ENCODE data around the gene CADM2.

- TF ChIP-seq CTCF (IDR thresholded peaks at IDR 0.05; ENCODE audit: low read depth, low read length, poor library complexity, severe bottlenecking) (no peak), EZH2phosphoT487 (IDR thresholded peaks at IDR 0.05; ENCODE audit: borderline replicate concordance, low read length) (no peak)
Observed at GRCh38 chr3:85605066-85605465, 646.3 kb downstream of the CADM2 start.

All from DOHH2 (cell line).